Caco-2 (cell line): Measurements from ENCODE around the gene MAGEB2. TPM values are rescaled to one million over a fixed set of nuclear protein-coding genes. Genes with fewer than 3 reads are reported as not detected.
"Not testable (repeated sequence)": the region's sequence is repeated elsewhere in the genome, so short reads cannot be mapped to it uniquely, and the experiment has no call there.

ENCODE experiments used
- BruUV-seq: library from RNA; stranded (reverse); fragments of 400-500 nt; replicated peaks from 2 replicates; lab custom pipeline; 2021; lab: Mats Ljungman, UMichigan
- CTCF ChIA-PET: fragments of 300-600 bp; sonication (Branson Sonifier 250); formaldehyde crosslinking; loops from one replicate; lab custom pipeline; 2022; ENCODE audit warnings: antibody characterized with exemption; lab: Charles Lee
- POLR2A ChIA-PET: fragments of 300-600 bp; sonication (Branson Sonifier 250); formaldehyde crosslinking; loops from one replicate; lab custom pipeline; 2022; ENCODE audit warnings: antibody characterized with exemption; lab: Charles Lee
- DNase-seq, 2 experiments: peaks; one replicate each; pipeline versions ENCODE4 v3.0.0 to v3.0.0-alpha.2; 2020 to 2022
- H3K27me3 ChIP-seq: replicated peaks from 2 replicates; pipeline ENCODE4 v1.6.0; 2011; ENCODE audit warnings: low read length; ENCODE audit not compliant: control insufficient read depth, insufficient read depth
- H3K36me3 ChIP-seq: 2 replicates; pipeline ENCODE4 v1.5.1; 2011; ENCODE audit warnings: low read length; ENCODE audit not compliant: control insufficient read depth, insufficient read depth
- H3K4me1 ChIP-seq: fragments of 250-450 bp; sonication (Bioruptor Pico); 2 replicates; pipeline ENCODE4 v1.5.1; 2020; ENCODE audit warnings: mild to moderate bottlenecking
- H3K4me3 ChIP-seq: 2 replicates; pipeline ENCODE4 v1.5.1; 2011; ENCODE audit warnings: low read depth, mild to moderate bottlenecking, control low read depth, low read length
- H3K9me3 ChIP-seq: fragments of 250-450 bp; sonication (Bioruptor Pico); 2 replicates; pipeline ENCODE4 v1.5.1; 2020; ENCODE audit warnings: mild to moderate bottlenecking, moderate library complexity
- H3K27ac Mint-ChIP-seq: one replicate; pipeline ENCODE4 v1.8.0; 2022; ENCODE audit warnings: mixed read lengths; ENCODE audit not compliant: unreplicated experiment
- H3K27me3 Mint-ChIP-seq: one replicate; pipeline ENCODE4 v1.8.0; 2022; ENCODE audit warnings: mixed read lengths; ENCODE audit not compliant: insufficient read depth, unreplicated experiment
- H3K36me3 Mint-ChIP-seq: one replicate; pipeline ENCODE4 v1.8.0; 2022; ENCODE audit warnings: mild to moderate bottlenecking, mixed read lengths; ENCODE audit not compliant: insufficient read depth, unreplicated experiment
- H3K4me1 Mint-ChIP-seq: one replicate; pipeline ENCODE4 v1.8.0; 2022; ENCODE audit warnings: low read depth, mixed read lengths; ENCODE audit not compliant: unreplicated experiment
- H3K4me3 Mint-ChIP-seq: one replicate; pipeline ENCODE4 v1.8.0; 2022; ENCODE audit warnings: mild to moderate bottlenecking, moderate library complexity, mixed read lengths; ENCODE audit not compliant: unreplicated experiment
- H3K9me3 Mint-ChIP-seq: one replicate; pipeline ENCODE4 v1.8.0; 2022; ENCODE audit warnings: mixed read lengths; ENCODE audit not compliant: unreplicated experiment
- CTCF ChIP-seq, 2 experiments: fragments of 200-600 bp in 1 of 2; IDR thresholded peaks; 1 replicate in 1 of 2; 2 replicates in 1 of 2; pipeline versions ENCODE4 v1.5.1 to v1.8.0; 2011 to 2022; ENCODE audit warnings: antibody characterized with exemption in 1 of 2, control low read depth in 1 of 2, inconsistent platforms in 1 of 2, low read depth in 1 of 2, low read length in 1 of 2, mild to moderate bottlenecking in 1 of 2, moderate library complexity in 1 of 2; ENCODE audit not compliant: insufficient read depth in 1 of 2, severe bottlenecking in 1 of 2, unreplicated experiment in 1 of 2
- intact Hi-C: fragments of 100-400 bp; cut with micrococcal nuclease; formaldehyde crosslinking; loops from one replicate; pipeline ENCODE4 v1.10.0; 2022; ENCODE audit not compliant: unreplicated experiment
- total RNA-seq: library from RNA; stranded (reverse); gene quantifications from 2 replicates; pipeline ENCODE4 v1.2.3, GENCODE V29; 2022

MAGEB2 gene
- total RNA-seq, 1 experiment from 2014 or later, result not detected

- intact Hi-C loops, result no loop called here
- TF ChIP-seq CTCF (IDR thresholded peaks at IDR 0.05; ENCODE audit: insufficient read depth in 1 of 2, low read depth in 1 of 2, low read length in 1 of 2, severe bottlenecking in 1 of 2, unreplicated experiment in 1 of 2), result no peak
- Mint-ChIP-seq H3K27me3 (peaks cover 15% of the 10 kb centered on the region), H3K4me3 (no peak overlapping the region), H3K9me3 (no peaks in the 10 kb centered on the region), H3K36me3 (no peaks in the 10 kb centered on the region), H3K4me1 (no peaks in the 10 kb centered on the region), H3K27ac (no peak overlapping the region)
- no peak overlapping the region for H3K4me3 ChIP-seq
- no peaks in the 10 kb centered on the region for H3K9me3 ChIP-seq
- ChIA-PET POLR2A (no interaction called here), CTCF (no interaction called here)
- no peaks in the 10 kb centered on the region for H3K36me3 ChIP-seq
- no peaks in the 10 kb centered on the region for H3K27me3 ChIP-seq
- BruUV-seq, result no TSS peak
- H3K4me1 ChIP-seq, result no peaks in the 10 kb centered on the region
- DNase-seq, result no peak
Observed at GRCh38 chrX:30183554-30183953, 31.8 kb upstream of the MAGEB2 start.

DNA sequence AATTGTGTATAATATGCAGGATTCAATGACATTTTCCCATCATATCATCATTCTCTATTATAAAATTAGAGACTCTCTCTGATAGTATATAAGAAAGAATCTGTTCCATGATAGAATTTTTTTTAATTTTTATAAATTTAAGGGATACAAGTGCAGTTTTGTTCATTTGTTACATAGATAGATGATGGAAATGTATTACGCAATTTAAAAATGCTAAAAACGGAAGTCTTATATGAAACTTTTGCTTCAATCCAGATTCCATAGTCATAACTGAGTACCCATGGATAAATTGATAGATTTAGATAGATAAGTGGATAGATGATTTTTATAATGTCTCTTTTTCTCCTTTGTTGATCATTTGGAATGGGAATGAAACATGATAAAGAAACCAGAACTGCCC is 24.9 kb upstream of the MAGEB2 start:
- Mint-ChIP-seq H3K36me3 (no peaks in the 10 kb centered on the region), H3K27me3 (peaks cover 5% of the 10 kb centered on the region), H3K27ac (no peak overlapping the region), H3K4me1 (no peaks in the 10 kb centered on the region), H3K9me3 (no peaks in the 10 kb centered on the region), H3K4me3 (no peak overlapping the region)
- no peak for DNase-seq
- ChIA-PET CTCF (no interaction called here), POLR2A (no interaction called here)
- Histone ChIP-seq H3K9me3 (no peaks in the 10 kb centered on the region), H3K4me3 (no peak overlapping the region), H3K27me3 (no peaks in the 10 kb centered on the region), H3K36me3 (no peaks in the 10 kb centered on the region), H3K4me1 (no peaks in the 10 kb centered on the region)
- intact Hi-C loops, result no loop called here
- no TSS peak for BruUV-seq
- no peak for TF ChIP-seq CTCF (IDR thresholded peaks at IDR 0.05; ENCODE audit: insufficient read depth in 1 of 2, low read depth in 1 of 2, low read length in 1 of 2, severe bottlenecking in 1 of 2, unreplicated experiment in 1 of 2)

DNA sequence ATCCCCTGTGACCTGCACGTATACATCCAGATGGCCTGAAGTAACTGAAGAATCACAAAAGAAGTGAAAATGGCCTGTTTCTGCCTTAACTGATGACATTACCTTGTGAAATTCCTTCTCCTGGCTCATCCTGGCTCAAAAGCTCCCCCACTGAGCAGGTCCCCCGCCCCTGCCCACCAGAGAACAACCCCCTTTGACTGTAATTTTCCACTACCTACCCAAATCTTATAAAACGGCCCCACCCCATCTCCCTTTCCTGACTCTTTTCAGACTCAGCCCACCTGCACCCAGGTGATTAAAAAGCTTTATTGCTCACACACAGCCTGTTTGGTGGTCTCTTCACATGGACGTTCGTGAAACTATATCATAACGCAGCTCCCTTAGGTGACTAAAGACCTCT is 21.5 kb upstream of the MAGEB2 start:
- H3K4me3 Mint-ChIP-seq, H3K27me3 Mint-ChIP-seq, H3K36me3 ChIP-seq, H3K36me3 Mint-ChIP-seq, intact Hi-C loops, H3K4me3 ChIP-seq, H3K4me1 Mint-ChIP-seq, BruUV-seq, H3K27me3 ChIP-seq, H3K9me3 ChIP-seq, H3K4me1 ChIP-seq, H3K27ac Mint-ChIP-seq, POLR2A ChIA-PET, CTCF ChIA-PET, H3K9me3 Mint-ChIP-seq, DNase-seq: not testable (repeated sequence)

DNA sequence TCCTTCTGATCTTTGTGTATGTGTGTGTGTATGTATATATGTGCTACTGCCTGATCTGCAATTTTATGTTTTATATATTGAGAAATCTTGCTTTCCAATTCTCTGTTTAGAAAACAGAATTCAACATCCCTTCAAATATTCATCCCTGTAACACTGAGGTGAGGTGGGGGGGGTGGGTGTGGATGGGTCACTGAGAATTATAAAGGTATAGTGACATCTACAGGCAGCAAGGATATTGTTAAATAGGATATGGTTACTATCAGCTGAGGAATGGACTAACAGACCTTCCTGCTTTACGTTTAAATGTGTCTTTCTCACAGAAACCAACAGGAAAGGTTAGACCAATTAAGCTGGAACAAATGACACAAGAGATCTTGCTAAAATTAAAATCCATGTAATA is 19.0 kb upstream of the MAGEB2 start:
- peak in 1 of 2 experiments; percentile 24 for TF ChIP-seq CTCF (IDR thresholded peaks at IDR 0.05; ENCODE audit: insufficient read depth in 1 of 2, low read depth in 1 of 2, low read length in 1 of 2, severe bottlenecking in 1 of 2, unreplicated experiment in 1 of 2)
- Mint-ChIP-seq H3K36me3 (no peaks in the 10 kb centered on the region), H3K27me3 (no peaks in the 10 kb centered on the region), H3K4me3 (no peak overlapping the region), H3K4me1 (no peaks in the 10 kb centered on the region), H3K9me3 (no peaks in the 10 kb centered on the region), H3K27ac (no peak overlapping the region)
- intact Hi-C loops, result loop anchor here (1.0 kb wide), 1 partner anchor 54 kb away; no protein-coding TSS in a partner anchor
- no peaks in the 10 kb centered on the region for H3K9me3 ChIP-seq
- no peak overlapping the region for H3K4me3 ChIP-seq
- no peaks in the 10 kb centered on the region for H3K36me3 ChIP-seq
- no peaks in the 10 kb centered on the region for H3K4me1 ChIP-seq
- no TSS peak for BruUV-seq
- DNase-seq, result no peak
- no peaks in the 10 kb centered on the region for H3K27me3 ChIP-seq
- ChIA-PET CTCF (interaction anchor here (0.6 kb wide), 1 partner anchor 166 kb away, joined by 3 read pairs; no protein-coding TSS in a partner anchor), POLR2A (no interaction called here)
